Myocyte (in vitro differentiated cells): ENCODE results near the gene DOCK10. TPM values are rescaled to one million over a fixed set of nuclear protein-coding genes. Genes with fewer than 3 reads are reported as not detected.
A peak's percentile ranks its signal among the peaks of the same experiment; 100 is the strongest.

Experiments used
- DNase-seq: peaks from one replicate; pipeline ENCODE4 v3.0.0-alpha.2; 2012; ENCODE audit warnings: low read depth
- microRNA-seq: library from miRNA; unstranded; fragments of <30 nt; microRNA quantifications from one replicate; pipeline ENCODE4, GENCODE V29; 2016
- total RNA-seq: library from RNA; depleted of rRNA; stranded (reverse); fragments of >200 nt; gene quantifications from 2 replicates; pipeline ENCODE4 v1.2.3, GENCODE V29; 2014

The DOCK10 gene
- total RNA-seq, 1 donor from 2014 or later = 16.5 TPM

DNA sequence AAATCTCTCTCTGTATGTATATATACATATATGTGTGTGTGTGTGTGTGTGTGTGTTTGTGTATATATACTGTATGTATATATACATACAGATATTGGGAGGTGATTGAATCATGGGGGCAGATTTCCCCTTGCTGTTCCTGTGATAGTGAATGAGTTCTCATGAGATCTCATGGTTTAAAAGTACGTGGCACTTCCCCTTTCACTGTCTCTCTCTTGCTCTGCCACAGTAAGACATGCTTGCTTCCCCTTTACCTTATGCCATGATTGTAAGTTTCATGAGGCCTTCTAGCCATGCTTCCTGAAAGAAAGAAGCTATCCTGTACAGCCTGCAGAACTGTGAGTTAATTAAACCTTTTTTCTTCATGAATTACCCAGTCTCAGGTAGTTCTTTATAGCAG lies 307.3 kb downstream of the DOCK10 start:
- DNase-seq = no peak

GRCh38 chr2:224731665-224732064 lies 310.6 kb downstream of the DOCK10 start:
- no peak for DNase-seq

GRCh38 chr2:224729435-224729834 lies 312.8 kb downstream of the DOCK10 start:
- no peak for DNase-seq

GRCh38 chr2:224724331-224724730 lies 317.9 kb downstream of the DOCK10 start:
- no peak for DNase-seq

GRCh38 chr2:224723586-224724217 lies 318.6 kb downstream of the DOCK10 start:
- DNase-seq = no peak

DNA sequence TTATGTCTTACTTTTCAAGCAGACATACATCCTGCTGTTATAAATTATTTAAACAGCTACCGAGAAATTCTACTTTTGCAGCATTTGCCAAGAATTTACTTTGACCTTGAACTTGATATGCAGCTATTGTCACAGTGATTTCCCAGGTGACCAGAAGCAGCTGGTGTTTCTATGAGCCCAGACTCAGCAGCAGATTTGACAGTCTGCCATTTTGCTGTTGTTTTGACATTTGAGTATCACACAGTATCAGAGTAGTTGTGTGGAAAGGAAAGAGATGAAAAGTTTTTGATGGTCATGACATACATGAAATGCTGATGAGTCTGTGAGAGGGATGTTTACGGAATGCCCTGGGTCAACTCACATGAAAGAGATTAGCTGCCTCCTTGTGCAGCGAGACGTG lies 319.5 kb downstream of the DOCK10 start:
- DNase-seq = peak; percentile 27

- DNase-seq = peak; percentile 43
Observed at GRCh38 chr2:224722250-224722649, 320.0 kb downstream of the DOCK10 start.

GRCh38 chr2:224716921-224717320 lies 325.3 kb downstream of the DOCK10 start:
- no peak for DNase-seq

GRCh38 chr2:224716201-224716600 lies 326.1 kb downstream of the DOCK10 start, which contains the start of gene CCDC195:
Gene CCDC195, minus strand, starts transcription at chr2:224716365. Its CDS starts 0 bp downstream, at chr2:224716365.
- peak; percentile 47 for DNase-seq

Small RNA genes within 50 kb of the gene (microRNA-seq; reads per million reads assigned to microRNA genes)
- gene MIR4439 = 0.65 reads per million
